GM13976 (cell line): ENCODE results near the gene GRAMD4.

Source experiments
- DNase-seq: peaks from one replicate; pipeline ENCODE4 v3.0.0; 2012; ENCODE audit warnings: low spot score
- CTCF ChIP-seq: IDR thresholded peaks from 2 replicates; pipeline ENCODE4 v1.5.1; 2012; ENCODE audit warnings: borderline replicate concordance, mild to moderate bottlenecking; ENCODE audit not compliant: insufficient read depth; ENCODE audit errors: extremely low read depth, missing control alignments, control extremely low read depth
- in situ Hi-C: fragments of 300-500 bp; cut with MboI; formaldehyde crosslinking; loops from one replicate; pipeline ENCODE4 v1.12.0; 2022; ENCODE audit warnings: low sequenced_read_pairs, mixed read lengths, inconsistent platforms; ENCODE audit not compliant: unreplicated experiment

Gene GRAMD4

DNA sequence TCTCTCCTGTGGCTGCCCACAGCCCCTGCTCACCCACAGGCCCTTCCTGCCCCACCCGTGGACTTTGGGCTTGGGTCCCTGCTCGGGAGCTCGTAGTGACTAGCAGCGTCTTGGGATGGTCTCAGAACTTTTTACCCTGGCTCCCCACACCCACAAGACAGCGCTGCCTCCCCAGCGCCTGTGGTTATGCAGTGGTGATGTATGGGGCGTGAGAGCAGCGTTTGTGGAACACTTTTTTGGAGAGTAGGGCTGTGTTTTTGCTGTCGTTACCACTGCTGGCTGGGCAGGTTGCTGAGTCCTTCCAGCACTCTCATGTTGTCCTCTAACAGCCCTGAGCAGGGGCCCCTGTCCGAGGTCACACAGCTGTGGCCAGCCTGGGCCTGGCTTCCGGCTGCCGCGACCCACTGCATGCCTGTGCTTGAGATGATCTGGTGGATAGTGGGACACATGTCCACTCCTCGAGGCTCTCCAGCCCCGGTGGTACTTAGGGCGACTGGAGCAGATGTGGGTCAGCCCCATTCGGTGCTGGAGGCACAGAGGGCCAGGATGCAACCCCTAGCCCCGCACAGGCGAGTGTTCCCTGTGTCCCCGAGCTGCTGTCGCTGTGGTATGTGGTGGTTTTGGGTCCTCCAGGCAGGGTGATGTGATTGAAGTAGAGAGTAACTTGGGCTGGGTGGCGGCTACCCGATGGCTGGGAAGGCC, 7.1 kb upstream of the GRAMD4 start:
- in situ Hi-C loops = no loop called here
- no peak for TF ChIP-seq CTCF
- no peak for DNase-seq

DNA sequence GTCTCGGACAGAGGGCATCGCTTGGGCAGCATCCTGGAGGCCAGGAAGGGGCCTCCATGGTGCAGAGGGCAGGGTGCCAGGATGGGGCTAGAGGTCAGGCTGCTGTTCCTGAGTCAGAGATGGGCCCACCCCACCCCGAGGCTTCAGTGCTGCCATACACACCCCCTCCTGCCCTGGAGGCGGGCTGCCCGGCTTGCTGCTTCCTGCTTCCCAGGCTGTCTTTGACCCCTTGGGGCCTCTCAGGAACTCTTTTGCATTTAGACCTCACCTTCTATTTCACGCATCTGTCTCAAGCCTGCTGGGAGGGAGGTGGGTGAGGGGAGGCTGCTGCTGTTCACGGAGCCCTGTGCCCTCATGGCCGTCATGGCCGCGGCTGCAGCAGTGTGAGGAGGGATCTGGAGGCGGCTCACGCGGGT, 6.6 kb upstream of the GRAMD4 start:
- in situ Hi-C loops = no loop called here
- peak; percentile 69 for DNase-seq
- TF ChIP-seq CTCF = no peak

DNA sequence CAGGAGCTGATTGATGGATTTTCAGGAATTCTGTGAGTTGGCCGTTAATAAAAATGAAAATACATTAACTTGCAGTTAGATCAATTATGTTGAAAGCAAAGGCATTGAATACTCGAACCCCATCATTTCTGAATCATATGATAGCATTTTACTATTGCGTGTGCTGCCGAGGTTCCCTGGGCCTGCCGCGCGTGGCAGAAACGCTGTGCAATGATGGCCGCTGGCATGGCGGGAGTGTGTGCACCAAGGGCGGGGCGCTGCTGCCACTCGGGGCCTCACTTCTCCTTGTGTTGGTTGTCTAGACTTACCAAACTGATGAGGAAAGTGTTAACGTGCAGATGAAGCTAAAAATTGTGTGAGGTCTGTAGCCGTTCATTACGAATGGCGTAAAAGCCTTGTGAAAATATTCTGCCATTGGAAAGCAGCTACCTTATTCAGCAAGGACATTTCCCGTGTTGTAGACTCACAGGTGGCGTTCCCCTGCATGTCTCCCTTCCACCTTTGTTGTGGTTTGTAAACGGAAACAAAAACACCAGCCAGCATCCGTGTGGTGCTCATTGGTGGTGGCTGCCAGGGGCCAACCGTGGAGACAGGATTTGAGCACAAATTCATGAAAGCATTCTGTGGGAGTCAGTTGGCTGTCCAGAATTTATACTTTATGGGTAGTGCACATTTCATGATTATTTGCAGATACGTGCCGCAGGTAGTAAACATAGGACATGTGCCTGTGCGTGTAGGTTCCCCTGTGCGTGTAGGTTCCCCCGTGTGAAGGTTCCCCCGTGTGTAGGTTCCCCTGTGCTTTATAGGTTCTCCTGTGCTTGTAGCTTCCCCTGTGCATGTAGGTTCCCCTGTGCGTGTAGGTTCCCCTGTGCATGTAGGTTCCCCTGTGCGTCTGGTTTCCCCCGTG, 5.9 kb upstream of the GRAMD4 start:
- in situ Hi-C loops = no loop called here
- DNase-seq = peak; percentile 62
- TF ChIP-seq CTCF = no peak

GRCh38 chr22:46617207-46617985, 2.8 kb upstream of the GRAMD4 start:
- in situ Hi-C loops = no loop called here
- no peak for TF ChIP-seq CTCF
- no peak for DNase-seq

DNA sequence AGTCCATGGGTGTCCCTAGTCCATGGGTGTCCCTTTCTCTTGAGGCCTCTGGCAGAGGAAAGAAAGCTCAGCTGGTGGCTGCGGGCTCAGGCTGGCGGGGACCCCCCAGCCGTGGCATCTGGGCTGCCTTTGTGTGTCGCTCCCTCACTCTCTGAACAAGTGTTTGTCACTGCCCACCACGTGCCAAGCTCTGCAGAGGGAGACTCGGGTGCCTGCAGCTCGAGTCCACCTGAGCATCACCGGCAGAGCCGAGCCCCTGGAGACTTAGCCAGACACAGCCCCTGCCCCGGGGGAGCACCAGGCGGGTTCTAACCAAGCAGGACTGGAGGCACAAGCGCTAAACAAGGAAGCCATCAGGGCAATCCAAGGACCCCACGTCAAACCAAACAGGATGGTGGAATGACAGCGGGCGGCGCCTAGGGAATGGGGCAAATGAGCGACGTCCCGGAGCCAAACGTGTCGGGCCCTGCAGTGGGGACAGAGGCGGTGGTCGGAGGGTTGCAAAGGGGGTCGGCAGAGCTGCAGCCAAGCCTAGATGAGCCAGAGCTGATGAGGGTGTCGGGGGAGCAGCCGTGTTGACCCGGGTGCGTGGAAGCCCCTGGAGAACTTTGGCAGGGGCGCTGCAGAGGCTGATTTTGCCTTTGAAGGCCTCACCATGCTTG, 2.1 kb upstream of the GRAMD4 start:
- no peak for DNase-seq
- no peak for TF ChIP-seq CTCF
- in situ Hi-C loops = no loop called here

- no peak for DNase-seq
- in situ Hi-C loops = no loop called here
- TF ChIP-seq CTCF = no peak
Observed at GRCh38 chr22:46618667-46619066, 1.5 kb upstream of the GRAMD4 start.
